Activated CD4-positive, CD25-positive, alpha-beta regulatory T cell treated with anti-CD3 and anti-CD28 coated beads, Interleukin-2, amount 50 U/mL, for 72 hours (primary cell): Measurements from ENCODE around the gene TIE1.

ENCODE experiments used
- DNase-seq: peaks from one replicate; pipeline ENCODE4 v3.0.0; 2021

The TIE1 gene

DNA sequence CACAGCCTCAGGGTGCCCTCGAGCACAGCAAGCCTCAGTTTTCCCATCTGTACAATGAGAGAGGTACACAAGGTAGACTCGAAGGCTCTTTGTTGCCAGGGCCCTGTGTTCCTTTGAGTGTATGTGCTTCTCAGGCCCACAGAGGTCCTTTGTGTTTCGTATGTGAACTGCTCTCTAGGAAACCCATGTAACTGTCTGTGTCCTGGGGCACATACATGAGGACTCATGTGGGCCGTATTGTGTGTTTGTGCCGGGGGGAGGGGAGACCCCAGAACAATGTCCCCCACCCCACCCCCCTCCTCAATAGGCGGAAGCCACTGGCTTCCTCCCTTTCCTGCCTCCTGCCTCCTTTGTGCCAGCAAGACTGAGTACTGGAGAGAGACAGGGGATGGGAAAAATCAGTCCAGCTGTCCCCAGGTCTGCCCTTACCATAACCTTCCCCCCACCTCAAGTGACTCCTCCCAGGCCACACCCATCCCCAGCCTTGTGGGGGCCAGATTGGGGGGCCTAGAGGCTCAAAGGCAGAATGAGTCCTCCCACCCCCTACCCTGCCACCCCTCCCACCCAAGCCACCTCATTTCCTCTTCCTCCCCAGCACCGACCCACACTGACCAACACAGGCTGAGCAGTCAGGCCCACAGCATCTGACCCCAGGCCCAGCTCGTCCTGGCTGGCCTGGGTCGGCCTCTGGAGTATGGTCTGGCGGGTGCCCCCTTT, at the start of gene TIE1:
Gene TIE1, plus strand, starts transcription at position 605 of the 717 bp plus-strand sequence. Its CDS starts 90 bp downstream, at position 695.
- no peak for DNase-seq

DNA sequence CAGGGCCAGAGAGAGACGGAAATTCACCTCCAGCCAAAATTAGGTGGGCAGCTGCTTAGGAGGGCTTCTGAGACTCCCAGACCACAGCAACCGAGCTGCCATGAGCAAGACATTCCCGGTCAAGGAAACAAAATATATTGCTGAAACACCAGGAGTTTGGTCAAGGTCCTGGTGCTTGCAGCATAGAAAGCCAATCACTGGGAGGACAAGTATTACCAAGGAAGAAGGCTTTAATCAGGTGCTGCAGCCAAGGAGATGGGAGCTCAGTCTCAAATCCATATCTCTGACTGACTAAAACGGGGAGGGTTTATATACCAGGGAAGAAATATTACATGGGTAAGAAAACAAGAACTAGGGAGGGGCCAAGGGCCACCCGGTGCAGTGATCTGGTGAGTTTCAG, 49.8 kb upstream of the TIE1 start:
- no peak for DNase-seq

DNA sequence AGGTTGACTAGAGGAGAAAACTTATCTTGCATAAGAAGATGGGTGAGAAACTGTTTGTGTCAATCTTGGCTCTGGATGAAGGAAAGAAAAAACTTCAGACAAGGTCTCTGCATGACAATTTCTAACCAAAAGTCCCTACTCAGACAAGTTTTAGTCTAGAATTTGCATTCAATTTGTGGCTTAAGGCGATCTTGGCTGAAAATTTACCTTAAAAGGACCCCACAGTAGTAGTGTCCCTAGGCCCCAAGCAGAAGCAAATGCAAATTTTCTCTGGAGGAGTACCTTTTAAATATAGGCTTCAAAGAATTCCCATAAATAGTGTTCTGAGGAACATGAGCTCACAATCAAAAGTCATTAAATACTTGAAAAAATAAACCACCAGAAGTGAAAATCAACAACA, 48.6 kb upstream of the TIE1 start:
- DNase-seq: no peak

DNA sequence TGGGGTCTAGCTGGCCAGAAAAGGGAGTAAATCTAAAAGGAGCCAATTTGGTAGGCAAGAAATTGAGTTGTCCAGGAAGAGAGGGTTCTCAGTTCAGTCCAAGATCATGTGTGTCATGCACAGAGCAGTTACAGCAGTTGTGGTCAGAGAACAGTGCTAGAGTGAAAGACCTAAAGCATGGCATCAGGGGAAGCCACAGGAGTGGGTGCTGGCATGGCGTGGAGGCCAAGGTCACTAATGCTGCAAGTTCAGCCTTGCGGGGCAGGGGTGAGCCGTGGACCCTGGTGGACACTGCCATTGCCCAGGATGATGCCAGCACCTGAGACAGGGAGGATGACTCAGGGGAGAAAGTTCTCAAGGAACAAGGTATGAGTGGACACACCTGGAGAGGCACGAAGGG, 47.6 kb upstream of the TIE1 start:
- DNase-seq: no peak

DNA sequence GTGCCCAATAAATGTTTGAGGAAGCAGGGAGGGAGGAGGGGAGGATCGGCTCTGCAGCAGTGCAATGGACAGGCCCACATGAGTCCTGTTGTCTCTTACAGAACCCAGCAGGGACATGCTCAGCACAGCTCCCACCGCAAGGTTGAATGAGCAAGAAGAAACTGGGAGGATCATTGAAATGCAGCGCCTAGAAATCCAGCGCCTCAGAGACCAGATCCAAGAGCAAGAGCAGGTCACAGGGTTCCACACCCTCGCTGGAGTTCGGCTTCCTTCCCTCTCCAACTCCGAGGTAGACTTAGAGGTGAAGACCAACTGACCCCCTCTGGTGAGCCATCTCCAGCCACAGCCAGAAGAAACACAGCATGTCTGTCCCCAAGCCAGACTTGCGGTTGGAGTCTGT, 46.9 kb upstream of the TIE1 start:
- DNase-seq: no peak

DNA sequence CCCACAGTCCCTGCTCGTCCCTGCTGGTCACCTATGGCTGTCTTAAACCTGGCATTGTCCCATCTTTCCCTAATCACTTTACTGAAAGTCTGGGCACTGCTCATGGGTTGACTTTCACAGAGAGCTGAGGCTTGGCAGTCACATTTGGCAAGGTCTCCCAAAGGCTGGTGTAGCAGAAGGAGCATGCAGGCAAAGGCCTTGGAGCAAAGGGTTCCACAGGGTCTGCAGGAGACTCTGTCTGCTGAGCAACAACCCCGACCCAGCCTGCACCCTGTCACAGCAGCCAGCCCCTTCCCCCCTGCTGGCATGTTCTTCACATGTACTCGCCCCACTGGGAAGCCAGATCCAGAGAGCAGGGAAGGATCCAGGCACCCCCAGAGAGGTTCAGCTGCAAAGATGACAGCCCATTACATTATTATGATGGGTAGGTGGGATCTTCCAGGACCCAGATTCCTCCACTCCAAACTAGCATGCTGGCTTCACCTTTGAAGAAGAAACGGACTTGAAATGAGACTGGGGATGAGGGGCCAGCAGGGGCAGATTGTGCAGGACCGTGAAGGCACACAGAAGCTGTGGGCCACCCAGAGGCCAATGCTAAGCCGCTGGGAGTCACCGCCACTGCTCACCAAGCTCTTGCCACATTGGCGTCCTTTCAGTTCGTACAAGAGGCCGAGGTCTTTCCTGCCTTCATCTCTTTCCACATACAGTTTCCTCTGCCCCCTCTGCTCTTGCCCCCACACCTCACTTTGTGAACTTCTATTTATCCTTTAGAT, 45.2 kb upstream of the TIE1 start:
- no peak for DNase-seq

DNA sequence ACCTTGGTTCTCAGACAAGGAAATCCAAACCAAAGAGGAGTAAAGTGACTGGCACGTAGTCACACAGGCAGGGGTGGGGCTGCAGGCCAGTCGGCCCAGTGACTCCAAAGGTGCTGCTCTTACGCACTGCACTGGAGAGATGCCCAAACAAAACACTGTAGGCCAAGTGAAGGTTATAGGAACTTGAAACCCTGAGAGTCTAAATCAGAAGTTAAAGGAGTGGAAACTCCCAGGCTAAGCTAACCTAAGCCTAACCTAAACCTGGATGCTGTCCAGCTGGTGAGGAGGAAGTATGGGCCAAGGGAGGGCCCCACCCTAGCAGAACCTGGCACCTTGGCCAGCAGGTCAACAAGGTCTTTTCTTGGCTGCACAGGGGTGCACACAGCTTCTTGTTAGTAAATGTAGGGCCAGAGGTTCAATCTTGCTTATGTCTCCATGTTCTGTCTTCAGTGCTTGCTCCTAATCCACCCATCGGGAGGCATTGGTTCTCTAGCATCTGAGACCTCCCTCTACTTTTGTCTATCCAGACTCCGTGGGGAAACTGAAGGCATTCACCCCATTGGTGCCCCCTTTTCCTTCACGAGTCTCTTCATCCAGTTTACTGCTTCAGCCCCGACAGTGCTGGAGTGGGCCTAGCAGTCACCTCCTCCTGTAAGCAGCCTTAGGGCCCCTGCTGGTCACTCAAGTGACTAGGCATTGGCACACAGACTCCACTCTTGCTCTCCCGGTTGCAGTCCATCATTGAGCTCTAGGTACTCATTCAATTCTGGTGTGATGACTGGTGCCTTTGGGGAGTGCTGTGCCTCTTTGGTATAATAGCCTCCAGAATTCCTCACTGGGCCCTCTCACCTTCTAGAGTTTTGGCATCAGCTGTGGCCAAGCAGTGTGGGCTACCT, 43.9 kb upstream of the TIE1 start:
- no peak for DNase-seq

DNA sequence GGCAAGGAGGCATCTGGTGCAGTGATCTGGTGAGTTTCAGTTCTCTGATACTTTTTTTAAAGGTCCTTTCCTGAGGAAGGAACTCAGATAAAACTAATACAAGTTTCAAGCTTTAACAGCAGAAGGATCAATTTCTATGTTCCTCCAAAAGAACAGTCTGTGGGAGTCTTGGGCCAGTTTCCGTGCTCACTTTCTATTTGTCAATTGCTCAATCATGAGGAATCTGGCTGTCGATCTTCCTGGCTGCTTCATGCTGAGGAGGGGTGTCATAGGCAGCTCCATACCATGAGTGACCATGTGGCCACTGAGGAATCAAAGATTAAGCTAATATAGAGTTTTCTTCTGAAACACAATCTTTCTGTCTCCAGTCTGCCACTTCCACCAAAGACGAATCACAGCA, 42.4 kb upstream of the TIE1 start:
- DNase-seq: no peak

DNA sequence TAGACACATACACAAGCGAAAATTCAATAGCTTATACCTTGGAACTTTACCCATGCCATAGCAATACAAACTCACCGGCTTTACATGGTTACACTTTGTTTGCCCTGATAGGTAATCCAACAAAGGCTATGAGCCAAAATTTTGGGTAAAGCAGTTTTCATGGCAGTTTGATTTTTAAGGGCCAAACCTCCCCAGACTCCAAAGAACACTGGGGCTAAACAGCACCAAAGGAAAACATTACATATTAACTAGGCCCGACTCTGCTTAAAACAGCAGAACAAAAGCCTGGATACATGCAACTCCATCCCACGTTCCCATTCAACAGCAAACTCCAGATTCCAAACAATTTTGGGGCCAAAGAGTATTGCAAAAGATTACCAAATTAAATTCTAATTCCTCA, 35.4 kb upstream of the TIE1 start:
- no peak for DNase-seq

DNA sequence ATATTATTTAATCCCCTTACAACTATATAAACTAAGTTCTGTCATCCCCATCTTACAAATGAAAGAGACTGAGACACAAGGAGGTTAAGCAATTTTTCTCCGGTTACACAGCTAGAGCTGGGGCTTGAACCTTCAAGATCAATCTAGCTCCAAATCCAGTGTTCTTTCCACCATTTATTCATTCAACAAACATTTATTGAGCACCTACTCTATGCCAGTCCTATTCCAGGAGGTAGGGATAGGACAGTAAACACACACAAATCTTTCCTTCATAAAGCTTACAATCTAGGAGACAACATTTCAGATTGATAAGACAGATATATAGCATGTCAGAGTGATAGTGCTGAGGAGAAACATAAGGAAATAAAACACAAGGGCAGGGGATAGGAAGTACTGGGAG, 33.9 kb upstream of the TIE1 start:
- DNase-seq: no peak

DNA sequence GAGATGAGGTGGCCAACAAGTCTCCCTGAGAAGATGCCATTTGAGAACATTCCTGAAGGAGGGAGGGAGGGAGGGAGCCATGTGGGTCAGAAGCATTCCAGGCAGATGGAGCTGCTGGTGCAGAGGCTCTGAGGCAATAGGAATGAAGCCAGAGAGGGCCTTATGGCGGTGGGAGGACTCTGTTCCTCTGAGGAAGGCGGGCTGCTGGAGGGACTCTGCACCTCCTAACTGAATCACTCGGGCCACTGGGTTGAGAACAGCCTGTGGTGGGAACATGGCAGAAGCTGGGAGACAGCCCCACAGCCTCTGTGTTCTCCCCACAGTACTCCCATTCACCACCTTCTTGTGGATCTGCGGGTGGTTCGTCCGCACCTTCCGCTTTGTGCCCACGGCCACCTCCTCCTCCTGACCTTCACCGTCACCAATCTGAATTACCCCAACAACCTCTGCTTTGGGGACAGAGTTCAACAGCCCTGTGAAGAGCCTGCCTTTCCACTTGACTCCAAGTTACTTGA, 33.4 kb upstream of the TIE1 start:
- DNase-seq: no peak

DNA sequence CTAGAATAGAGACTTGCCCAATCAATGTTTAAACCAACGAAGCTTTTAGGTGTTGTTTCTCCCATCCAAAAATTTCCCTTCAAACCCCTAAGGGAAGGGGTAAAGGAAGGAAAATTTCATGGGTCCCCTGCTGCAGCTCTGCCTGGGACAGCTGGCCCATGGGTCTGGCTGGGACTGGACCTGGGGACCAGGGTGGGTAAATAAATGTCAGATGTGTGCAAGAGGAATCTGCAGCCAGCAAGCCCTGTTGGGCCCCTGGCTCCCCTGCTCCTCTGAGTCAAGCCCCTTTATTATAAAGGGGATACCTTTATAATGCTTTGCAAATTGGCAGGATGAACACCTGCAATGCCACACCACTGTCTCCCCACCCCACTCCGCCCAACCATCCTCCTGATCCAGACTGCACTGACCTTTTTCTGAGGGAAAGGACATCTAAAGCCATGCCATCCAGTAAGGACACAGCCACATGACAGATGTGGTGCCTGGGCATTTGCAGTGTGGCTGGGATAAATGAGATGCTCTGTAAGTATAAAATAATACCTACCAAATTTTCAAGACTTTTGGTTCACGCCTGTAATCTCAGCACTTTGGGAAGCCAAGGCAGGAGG, 32.9 kb upstream of the TIE1 start:
- DNase-seq: no peak

DNA sequence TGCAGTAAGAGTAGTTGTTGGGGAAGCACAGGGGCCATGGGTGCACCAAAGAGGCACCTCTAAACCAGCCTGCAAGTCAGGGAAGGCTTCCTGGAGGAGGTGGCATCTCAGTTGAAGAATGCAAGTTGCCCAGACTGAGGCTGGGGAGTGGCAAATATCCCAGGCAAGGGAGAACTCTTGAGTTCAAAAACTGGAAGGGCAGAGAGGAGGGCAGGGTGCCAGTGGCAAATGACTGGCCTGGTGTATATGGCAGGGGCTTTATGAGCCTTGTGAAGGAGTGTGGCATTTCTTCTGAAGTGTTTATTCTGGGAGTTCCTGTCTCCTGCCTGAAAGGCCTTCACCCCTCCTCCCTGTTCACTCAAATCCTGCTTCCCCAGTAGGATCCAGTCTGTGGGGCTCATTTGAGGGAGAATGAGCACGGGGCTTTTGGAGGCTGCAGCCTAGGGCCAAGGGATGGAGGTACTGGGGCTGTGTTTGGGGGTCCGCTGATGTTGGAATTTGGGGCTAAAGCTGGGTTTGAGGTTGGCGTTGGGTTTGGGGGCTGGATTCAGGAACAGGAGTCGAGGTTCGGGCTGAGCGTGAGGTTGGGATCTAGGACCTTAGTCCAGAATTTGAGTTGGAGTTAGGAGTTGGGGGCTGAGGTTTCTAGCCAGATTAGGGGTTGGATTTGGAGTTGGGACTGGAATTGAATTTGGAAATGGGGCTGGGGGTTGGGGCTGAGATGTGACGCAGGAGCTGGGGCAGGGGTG, 31.0 kb upstream of the TIE1 start, which contains the start of gene TMEM125:
Gene TMEM125, plus strand, starts transcription at position 357 of the 749 bp plus-strand sequence. CDS start 2,740 bp downstream, outside the sequence.
- DNase-seq: no peak

DNA sequence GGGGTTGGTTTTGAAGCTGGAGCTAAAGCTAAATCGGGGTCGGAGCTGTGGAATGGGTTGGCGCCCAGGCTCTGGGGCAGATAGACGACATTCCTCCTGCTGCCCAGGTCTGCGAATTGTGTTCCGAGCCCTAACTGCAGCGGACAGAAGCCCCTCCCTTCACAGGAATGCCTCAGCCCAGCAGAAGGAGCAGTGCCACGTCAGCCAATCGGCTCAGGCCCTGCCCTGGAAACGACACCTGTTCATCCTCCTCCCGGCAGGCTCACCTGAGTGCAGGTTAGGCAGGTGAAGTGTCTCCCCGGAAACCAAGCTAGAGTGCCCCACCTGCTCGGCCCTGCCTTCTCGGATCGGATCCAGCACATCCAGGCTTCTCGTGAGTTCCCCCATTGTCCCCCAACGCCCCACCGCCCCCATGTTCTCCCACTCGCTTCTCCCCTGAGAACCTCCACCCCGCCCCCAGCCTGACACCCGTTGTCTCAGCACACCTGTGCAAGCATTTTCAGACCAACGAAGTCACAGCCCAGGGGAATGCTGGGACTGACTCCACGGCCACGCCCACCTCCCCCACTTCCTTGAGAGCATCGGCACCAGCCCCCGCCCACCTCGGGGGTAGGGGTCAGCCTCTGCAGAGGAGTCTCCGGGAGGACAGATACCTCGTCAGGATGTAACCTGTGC, 30.2 kb upstream of the TIE1 start:
- no peak for DNase-seq

DNA sequence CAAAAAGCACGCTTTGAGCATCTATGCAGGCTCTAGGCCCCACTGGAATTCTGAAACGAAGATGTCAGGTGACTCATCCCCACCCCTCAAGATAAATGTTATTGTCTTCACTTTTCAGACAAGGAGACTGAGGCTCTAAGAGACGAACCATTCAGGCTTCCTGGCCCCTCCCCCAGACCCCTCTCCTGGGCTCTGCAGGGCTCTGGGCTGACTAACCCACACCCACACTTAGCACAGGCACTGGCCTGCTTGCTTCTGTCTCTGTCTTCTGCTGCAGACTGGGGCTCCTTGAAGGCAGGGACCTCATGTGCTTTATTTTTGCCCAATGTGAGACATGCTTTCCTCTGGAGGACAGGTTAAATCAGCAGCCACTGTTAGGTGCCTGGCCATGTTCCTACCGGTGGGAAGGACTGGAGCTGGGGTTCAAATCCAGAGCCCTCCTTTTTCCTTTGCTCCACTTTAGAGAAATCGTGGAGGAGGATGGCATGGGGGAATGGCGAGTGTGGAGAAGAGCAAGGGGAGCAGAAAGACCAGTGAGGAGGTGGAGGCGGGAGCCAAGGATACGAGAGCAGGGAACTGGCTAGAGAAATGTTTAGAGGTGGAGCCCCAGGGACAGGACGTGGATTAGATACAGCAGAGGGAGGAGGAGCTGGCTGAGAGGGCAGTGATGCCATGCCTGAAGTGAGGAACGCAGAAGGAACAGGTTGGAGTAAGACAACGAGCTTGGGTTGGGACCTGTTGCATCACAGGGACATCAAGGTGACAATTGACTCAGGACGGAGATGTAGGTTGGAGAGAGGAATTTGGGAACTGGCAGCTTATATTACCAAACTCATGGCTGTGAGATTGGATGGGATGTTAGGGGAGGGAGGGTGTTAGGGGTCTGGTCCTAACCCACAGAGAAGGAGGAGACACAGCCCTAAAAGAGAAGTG, 29.3 kb upstream of the TIE1 start:
- no peak for DNase-seq

DNA sequence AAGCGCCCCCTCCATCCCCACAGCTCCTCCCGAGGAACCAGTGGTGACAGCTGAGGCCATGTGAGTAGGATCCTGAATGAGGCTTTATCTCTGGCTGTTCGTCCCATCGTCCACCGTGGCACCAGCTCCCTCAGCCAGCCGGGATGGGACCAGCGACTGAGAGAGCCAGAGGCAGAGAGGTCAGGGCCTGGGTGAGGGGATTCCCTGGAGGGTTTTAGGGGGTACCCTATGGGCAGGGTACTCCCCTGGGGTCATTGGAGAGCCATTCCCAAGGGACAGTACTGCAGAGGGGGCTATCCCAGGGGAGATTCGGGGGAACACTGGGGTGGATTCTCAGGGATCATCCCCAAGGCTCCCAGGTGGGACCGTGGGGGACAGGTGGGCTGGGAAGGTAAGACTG, 28.6 kb upstream of the TIE1 start:
- no peak for DNase-seq

DNA sequence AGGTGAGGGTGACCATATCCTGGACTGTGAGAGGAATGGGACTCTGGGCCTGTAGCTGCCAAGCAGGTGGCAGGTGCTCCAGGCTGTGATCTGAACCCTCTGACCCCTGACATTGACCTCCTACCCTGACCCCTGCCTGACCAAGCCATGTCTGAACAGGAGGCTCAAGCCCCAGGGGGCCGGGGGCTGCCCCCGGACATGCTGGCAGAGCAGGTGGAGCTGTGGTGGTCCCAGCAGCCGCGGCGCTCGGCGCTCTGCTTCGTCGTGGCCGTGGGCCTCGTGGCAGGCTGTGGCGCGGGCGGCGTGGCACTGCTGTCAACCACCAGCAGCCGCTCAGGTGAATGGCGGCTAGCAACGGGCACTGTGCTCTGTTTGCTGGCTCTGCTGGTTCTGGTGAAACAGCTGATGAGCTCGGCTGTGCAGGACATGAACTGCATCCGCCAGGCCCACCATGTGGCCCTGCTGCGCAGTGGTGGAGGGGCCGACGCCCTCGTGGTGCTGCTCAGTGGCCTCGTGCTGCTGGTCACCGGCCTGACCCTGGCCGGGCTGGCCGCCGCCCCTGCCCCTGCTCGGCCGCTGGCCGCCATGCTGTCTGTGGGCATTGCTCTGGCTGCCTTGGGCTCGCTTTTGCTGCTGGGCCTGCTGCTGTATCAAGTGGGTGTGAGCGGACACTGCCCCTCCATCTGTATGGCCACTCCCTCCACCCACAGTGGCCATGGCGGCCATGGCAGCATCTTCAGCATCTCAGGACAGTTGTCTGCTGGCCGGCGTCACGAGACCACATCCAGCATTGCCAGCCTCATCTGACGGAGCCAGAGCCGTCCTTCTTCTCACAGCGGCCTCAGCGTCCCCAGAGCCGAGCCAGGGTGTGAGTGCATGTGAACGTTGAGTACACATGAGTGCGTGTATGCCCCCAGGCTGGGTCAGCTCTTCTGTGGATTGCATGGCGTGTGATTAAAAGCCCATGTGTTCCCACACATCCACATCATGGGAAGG, 27.9 kb upstream of the TIE1 start:
- DNase-seq: no peak

DNA sequence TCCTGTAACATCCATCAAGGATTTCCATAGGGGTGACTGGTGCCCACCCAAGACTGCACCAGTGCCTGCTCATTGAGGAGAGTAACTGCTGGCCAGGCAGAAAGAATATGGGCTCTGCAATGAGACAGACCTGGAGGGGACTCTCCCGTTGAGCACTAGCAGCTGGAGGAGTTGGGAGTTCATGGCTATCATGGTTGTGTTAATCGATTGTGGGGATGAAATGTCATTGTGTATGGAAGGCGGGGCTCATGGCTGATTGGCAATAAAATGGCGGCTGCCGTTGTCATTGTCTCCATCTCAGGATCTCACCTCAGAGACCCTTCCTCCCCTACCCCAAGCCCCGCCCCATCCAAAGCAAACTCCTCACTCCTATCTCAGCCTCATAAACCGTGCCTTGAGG, 27.1 kb upstream of the TIE1 start:
- DNase-seq: no peak
